Ecto neural progenitor cell (in vitro differentiated cells): ENCODE results near the gene FGF14.

Source experiments
- DNase-seq: peaks from one replicate; pipeline ENCODE4 v3.0.0-alpha.2; 2018; ENCODE audit warnings: low spot score

FGF14 gene

DNA sequence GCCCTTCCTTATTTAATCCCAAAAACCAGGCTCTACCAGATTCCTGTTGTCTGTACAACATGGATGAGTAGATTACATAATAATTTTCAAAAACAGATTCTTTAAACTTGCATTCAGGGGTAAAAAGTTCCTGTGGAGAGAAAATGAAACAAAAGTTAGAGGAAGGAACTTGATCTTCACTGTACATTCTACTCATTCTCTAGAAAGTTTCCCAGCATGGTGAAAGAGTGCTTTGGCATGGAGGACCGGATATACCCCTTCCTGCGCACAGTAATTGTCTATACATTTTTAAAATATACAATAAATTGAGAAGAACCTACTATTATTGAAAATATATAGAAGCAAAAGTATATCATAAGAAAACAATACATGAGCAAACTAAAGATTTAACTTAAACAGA, 675.2 kb downstream of the FGF14 start:
- DNase-seq = no peak

DNA sequence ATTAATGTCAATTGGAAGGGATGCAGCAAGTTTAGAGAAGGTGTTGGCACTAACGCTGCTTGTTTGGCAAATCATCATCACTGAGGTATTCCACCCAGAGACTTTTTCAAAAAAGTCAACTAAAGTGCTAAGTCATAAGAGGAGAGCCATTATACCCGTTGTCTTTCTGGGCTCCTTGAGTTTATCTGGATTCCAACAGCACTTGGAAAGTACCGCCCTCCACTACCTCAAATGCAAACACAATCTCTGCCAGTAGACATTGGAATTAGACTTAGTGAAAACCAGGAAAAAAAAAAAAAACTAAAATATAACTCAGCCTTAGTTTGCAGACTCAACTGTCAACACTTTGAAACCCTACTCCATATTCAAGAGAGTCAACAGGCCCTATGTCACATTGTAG, 683.4 kb downstream of the FGF14 start:
- no peak for DNase-seq

DNA sequence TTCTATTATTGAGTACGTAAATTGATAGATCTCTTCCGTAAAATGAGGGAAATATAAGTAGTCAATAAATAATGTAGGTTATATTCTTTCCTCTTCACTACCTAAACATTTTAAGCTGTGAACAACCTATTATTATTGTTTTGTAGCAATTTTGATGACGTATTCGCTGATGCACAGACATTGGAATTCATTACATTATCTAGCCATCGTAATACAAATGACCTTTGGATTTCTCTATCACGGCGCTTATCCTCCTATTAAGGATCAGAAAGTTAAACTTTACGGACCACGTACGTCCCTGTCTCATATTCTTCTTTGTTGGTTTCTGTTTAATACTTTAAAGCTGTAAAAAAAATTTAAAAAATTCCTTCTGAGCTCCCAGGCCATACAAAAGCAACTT, 684.5 kb downstream of the FGF14 start:
- no peak for DNase-seq

DNA sequence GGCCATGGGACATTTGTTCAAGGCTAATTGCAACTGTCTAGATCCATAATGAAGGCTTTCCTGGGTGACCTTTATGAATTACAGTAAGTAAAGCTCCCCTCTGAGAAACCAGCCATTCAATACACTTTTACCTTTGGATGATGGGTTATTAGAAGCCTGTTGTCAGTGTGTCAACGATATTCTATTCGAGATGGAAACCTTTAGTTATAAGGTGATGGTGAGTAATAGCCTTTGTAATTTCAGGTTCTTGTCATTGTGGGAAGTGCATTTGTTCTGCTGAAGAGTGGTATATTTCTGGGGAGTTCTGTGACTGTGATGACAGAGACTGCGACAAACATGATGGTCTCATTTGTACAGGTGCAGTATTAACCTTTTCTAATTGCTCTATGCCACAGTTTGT, 687.7 kb downstream of the FGF14 start:
- DNase-seq = no peak

DNA sequence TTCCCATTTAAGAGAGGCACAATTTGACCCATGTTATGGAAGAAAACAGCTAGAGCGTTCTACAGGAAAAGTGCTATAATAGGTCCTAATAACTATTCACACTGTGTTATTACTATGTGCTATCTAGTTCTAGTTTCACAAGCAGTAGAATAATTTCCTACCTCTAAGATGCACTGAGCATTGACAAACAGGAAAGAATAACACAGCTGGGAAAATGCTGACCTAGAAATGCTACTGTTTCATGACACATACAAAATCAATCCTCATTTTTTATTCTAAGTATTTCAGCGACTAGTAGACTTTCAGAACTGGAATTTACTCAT, 689.9 kb downstream of the FGF14 start:
- DNase-seq = no peak

DNA sequence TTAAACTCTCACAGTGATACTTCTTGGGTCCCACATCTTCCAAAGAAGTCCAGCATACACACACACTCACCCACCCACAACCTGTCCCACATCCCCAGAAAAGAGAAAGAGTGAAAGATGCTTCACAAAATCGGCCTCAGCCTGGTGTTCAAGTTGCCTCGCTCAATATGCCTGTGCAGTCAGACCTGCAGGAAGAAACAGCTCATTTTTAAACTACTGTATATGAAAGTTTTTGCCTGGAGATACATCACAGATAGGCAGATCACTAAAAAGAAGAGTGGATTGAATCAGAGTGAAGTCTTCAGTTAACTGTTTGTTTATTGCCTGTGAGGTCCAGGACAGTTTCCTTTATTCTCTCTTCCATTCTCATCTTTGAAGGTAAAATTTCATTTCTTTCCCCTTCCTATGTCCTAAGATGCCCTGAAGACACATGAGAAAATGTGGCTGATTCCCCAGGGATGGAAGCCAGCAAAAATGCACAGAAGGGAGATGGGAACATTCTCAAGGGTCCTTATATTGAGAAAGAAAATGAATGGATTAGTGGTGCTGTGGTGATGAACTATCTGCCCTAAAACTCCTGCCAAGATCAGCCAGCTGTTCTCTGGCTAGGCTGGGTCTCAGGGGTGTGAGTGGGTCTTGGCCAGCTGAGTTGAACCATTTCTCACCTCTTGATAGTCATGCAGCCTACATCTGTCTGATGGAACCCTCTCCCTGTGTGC, 690.4 kb downstream of the FGF14 start:
- DNase-seq = no peak

DNA sequence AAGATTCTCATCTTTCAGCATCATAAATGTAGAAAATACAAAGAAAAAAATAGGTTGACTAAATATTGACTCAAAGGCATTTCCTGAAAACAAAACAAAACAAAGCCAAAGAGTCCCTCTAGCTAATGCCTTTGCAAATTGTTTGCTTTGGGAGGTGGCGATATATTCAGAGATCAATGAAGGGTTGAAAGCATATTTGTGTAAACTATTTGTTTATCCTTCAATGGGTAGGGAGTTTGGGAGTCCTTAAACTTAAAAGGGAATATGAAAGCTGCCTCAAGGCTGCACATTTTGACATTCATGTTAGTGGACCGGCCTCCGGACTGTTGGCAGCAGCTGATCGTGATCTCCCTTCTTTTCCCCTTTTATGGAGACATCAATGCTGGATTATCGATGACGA, 691.9 kb downstream of the FGF14 start:
- DNase-seq = no peak

DNA sequence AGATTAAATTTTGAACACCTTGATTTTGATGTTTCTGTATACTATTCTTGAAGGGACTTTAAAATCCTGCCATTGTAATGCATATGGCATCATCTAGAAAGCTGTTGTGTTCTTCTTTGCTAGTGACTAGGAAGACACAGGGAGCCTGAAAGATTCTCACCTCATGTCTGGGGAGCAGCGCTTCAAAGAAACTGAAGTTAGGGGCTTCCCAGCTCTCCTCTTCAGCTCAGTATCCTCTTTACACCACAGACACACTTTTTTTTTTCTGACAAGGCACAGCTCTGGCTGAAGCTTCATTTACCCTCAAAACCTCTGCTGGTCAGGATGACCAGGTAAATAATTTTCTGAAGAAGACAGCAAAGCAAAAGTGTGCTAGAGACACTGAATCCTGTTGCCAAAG, 693.7 kb downstream of the FGF14 start:
- DNase-seq = no peak

DNA sequence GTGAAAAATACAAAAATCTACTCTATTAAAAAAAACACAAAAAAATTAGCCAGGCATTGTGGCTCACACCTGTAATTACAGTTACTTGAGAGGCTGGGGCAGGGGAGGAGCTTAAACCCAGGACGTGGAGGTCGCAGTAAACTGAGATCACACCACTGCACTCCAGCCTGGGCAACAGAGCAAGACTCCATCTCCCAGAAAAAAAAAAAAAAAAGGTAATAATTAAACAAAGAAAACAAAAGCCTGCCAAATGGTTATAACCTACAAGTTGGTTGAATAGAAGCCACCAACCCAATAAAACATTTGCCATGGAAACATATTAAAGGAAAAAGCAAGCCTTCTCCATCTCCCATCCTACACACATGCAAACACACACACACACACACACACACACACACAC, 694.2 kb downstream of the FGF14 start:
- DNase-seq = no peak

DNA sequence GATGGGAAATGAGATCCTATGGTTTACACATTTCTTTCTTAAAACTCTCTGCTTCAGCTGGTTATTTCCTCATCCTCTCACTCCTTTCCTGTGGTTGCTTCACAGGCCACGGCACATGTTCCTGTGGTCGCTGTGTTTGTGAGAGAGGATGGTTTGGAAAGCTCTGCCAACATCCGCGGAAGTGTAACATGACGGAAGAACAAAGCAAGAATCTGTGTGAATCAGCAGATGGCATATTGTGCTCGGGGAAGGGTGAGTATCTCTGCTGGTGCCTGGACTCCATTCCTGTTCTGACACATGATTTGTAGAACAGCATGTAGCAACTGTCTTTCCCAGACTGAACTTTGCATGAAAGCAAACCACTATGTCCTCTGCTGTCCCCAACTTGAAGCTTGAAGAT, 695.2 kb downstream of the FGF14 start:
- DNase-seq = no peak

DNA sequence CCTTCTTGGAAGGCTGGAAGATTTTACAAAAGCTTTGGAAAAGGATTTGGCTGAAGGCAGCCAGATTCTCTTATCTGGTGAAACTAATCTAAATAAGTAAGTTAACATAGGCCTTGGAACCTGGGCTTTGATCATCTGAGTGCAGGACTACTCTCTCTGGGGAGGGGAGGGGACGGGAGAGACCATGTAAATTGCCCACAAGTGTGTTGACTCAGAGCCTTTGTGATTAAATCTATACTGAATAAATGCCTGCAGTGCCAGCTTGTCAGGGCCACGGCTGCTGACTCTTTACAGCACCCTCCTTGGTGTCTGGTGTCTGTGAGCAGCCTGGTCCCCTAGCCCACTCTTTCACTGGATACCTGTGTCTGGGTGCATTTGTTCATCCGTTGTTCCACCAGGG, 698.0 kb downstream of the FGF14 start:
- DNase-seq = no peak

DNA sequence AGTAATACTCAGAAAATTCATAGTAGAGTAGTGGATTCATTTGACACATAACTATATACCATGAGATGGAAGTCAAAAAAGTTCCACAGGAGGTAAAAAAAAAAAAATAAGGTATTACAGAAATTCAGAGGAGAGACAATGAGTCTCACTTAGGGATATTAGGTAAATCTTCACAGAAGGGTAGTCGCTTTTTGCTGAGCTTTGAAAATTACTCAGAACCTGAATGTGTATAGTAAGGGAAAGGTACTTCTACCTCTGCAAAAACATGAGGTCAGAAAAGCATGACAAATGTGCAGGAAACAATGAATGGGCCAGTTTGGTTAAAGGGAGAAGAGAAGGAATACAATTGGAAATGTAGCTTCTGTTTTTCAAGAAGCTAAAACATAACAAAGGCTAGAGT, 698.8 kb downstream of the FGF14 start:
- no peak for DNase-seq

DNA sequence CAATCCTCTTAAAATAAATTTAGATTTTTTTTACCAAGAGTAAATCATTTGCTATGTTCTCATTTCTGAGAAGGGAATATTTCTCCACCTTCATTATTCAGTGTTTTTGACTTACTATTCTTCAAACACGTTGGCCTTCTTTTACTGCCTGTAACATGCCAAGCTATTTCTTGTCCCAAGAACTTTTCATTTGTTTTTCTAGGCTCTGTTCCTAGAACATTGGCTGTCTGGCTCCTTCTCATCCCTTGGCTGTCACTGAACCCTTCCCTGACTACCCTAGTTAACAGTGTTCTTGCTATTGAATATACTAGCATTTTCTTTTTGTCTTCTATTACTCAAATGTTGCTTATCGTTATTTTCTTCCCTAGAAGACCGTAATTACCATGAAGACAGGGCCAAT, 701.2 kb downstream of the FGF14 start:
- no peak for DNase-seq

DNA sequence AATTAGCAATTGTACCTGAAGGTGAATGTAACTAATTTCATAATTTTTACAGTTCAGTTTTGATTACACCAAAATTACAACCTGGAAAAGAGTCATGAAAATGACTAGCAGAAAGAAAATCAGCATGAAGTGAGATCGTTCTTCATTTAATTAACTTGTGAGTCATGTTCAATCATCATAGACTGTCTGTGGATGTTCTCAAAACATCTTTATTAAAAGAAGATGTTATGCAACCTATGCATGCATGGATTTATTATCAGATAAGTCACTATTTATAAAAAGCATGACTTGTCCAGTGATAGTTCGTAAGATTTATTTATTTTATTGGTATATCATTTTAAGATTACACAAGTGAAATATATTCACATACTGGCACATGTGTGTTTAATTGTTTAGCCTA, 703.4 kb downstream of the FGF14 start:
- no peak for DNase-seq

DNA sequence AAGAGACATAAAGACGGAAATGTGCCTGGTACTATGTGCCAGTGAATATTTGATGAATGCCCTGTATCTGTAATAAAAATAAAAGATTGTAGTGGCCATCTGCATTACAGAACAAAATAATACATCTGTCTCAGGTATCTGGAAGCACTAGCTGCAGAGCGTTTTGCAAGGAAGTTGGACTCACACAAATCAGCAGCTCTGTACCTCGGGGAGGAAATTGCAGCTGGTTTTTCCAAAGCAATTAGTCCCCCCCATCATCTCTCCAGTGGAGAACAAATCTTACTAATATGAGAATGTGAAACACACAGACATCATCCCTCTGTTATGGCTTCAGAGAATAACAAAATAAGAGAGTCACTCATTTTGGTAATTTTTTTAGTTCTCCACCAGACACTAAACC, 704.1 kb downstream of the FGF14 start:
- no peak for DNase-seq

DNA sequence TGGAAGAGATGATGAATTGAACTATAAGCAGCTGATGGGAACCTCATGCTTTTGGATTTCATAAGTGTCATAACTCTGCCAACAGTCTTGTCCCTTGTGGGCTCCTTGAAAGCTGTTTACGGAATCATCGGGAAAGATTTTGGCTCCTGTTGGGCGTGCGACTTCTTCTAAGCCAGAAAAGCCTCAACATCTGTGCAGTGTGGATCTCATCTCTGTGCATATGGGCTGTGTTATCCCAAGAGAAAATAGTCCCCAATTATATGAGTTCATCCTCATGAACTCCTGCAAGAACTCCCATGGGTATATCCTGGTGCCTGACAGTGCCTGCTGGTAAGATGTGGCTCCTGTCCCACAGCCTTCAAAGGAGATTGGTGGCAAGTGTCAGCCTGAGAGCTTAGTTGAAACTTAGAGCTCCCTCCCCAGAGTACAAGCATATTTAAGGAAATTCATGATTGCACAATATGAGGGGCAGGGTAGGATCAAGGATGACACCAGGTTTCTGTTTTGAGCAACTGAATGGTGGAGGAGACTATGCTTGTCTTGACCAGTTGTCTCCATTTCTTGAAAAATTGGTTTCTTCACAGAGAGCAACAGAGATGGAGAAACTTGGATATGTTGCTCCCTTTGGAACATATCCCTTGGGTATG, 705.9 kb downstream of the FGF14 start:
- DNase-seq = no peak

DNA sequence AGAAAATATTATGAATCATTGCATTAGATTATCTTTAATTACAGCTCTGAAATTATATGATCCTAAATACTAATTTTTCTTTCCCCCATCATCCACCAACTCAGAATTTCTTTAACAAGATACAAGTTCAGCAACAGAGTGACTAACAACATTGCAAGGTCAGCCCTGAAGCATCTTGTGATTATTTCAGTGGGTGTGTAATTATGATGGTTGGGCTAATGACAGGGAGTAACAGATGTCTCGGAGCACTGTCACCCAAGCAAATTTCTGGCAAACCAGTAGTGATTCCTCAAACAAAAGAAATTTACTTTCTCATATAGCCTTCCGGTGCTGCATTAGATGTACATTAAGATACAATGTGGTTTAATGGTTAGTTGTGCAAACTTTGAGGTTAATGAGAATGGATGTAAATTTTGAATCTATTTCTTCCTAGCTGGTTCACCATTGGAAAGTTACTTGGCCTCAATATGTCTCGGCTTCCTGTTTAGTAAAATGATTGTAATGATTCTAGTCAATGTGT, 710.4 kb downstream of the FGF14 start:
- DNase-seq = no peak

DNA sequence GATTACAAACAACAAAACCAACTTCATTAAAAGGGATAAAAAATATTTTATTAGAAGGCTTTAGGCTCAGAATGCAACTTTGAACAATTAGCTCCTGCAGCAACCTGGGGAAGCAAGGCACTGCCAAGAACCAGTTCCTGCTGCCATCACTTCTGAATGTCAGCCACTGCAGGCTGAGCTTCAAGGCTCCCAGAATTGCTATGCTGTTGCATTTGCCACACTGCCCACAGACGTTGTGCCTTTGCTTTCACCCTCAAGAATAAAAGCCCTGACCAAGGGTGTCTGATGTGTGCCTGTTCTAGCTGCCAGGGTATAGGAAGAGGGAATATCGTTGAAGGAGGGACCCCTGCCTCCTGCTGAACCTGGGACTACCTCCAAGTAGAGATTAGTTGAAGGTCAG, 711.0 kb downstream of the FGF14 start:
- DNase-seq = no peak

DNA sequence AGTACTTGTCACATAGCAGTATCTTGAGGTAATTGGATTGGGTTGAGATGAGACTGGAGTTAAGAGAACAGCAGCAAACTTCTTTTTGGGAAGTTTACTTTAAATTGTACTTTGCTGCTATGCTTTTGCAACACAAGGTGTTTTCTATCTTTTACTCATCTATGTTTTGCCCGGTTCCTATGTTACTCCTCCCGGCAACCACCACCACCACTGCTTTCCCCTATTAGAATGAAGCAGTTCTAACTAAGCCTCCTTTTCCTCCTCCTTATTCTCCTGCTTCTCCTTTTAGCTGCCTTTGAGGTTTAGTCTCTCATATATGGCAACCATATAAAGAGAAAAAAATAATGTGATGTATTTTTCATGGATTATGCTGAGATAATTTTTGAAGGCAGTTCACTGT, 715.8 kb downstream of the FGF14 start:
- DNase-seq = no peak

DNA sequence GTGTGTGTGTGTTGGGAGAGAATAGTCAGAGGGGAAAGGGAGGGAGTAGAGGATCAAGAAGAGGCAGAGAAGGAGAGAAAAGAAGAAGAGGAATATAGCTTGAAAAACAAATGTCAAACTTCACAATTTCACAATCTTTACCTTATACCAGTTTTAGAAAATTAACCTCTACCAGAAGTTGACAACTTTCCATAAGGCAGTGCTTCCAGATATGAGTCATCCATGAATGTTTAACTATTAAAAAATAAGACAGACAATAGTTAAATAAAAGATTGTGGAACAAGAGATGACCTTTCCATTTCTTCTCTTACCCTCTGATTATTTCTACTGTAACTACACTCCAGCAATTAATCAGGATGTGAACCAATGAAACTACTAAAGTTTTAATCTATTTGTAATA, 720.0 kb downstream of the FGF14 start:
- no peak for DNase-seq

DNA sequence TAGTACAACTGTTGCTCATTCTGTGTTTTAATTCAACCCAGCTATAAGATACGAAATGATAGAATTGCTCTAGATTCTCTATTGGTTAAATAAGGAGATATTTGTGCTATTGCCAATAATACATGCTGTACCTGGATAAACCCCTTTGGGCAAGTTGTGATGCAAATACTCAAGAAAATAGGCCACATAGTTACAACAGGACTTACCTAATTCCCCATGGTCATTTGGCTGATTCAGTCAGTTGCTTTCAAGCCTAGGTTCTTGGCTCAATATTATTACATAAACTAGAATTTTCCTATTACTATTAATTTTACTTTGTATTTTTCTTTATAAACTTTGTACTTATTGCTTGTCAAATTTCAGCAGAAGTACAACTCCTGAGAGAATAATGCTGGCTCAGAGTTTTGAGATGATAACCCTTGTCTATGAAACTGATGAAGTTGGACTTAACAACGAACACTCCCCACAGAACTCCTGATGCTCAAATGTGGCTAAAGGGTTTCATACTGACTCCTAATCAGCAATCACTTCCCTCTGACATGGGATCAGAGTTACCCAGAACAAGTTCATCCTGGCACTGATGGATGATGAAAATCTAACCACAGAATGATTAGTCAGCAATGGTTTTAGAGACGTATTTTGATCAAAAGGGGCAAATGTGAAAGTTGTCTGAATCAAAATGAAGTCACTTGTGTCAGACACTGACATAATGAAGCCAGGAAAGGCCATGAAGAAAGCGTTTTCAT, 728.3 kb downstream of the FGF14 start:
- DNase-seq = no peak

DNA sequence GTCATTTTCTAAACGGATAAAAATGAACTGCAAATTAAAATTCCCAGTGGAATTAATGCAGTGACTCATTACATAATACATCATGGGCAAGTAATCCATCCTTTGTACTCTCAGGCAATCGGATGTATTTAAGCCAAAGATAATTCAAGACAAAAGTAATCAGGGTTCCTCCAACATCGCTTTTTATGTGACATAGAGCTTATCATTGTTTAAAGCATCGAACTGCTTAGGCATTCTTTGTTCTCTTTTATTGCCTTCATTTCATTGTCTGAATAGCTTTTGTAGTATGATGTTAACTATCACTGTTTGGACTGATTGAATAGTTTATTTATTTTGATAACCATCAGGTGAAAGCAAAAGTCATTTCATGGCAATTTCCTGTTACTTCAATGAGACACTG, 740.0 kb downstream of the FGF14 start:
- no peak for DNase-seq
